ENCODE results near the gene USPL1. TPM values are rescaled to one million over a fixed set of nuclear protein-coding genes. Genes with fewer than 3 reads are reported as not detected.

USPL1 gene
- total RNA-seq, 1 donor from 2014 or later, result 18.4 TPM

DNA sequence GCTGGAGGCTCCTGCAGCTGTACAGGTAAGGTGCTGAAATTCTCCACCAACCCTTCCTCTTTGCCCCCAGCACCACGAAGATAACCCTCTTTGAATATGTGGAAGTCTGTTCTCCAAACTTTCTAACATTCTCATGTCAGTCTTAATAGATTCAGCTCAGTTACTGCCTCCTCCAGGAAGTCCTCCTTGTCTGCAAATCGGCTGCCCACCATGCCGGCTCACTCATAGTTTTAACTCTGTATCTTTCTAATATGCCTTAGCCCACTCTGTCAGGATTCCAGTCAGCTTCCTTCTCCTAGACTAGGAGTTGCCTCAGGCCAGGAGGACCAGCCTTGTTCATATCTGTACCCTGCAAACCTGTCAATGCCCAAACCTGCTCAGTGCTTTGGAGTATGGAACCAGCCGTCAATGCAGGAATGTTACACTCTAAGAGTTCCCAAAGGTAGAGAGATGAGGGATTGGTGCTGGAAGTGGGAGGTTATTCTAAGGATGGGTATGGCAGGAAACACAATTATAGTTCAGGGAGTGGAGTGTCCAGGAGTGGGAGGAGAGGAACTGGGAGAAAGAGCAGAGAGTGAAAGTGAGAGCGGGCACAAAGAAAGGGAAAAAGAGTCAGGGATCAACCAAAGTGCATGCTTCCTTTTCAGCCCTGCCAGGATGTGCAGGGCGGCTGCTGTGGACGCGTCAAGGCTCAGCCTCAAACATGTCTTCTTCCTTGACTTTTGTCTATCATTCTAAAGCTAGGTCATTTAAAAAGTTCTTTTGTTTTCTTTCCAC lies 79.6 kb downstream of the USPL1 start:
- intact Hi-C loops (cut with DNase I), result no loop called here
- Histone ChIP-seq H3K4me1 (peaks cover 10% of the 10 kb centered on the region), H3K27me3 (no peaks in the 10 kb centered on the region), H3K27ac (no peak overlapping the region), H3K36me3 (no peaks in the 10 kb centered on the region), H3K9me3 (no peaks in the 10 kb centered on the region), H3K4me3 (no peak overlapping the region)
- no peak for DNase-seq (ENCODE audit: extremely low spot score in 2 of 2)
- TF ChIP-seq POLR2A (IDR thresholded peaks at IDR 0.05), result no peak
- no peak for TF ChIP-seq POLR2AphosphoS5 (IDR thresholded peaks at IDR 0.05; ENCODE audit: insufficient read depth in 1 of 2, low read depth in 1 of 2)
- TF ChIP-seq, protein P1, sequence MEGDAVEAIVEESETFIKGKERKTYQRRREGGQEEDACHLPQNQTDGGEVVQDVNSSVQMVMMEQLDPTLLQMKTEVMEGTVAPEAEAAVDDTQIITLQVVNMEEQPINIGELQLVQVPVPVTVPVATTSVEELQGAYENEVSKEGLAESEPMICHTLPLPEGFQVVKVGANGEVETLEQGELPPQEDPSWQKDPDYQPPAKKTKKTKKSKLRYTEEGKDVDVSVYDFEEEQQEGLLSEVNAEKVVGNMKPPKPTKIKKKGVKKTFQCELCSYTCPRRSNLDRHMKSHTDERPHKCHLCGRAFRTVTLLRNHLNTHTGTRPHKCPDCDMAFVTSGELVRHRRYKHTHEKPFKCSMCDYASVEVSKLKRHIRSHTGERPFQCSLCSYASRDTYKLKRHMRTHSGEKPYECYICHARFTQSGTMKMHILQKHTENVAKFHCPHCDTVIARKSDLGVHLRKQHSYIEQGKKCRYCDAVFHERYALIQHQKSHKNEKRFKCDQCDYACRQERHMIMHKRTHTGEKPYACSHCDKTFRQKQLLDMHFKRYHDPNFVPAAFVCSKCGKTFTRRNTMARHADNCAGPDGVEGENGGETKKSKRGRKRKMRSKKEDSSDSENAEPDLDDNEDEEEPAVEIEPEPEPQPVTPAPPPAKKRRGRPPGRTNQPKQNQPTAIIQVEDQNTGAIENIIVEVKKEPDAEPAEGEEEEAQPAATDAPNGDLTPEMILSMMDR (IDR thresholded peaks at IDR 0.05), result no peak

DNA sequence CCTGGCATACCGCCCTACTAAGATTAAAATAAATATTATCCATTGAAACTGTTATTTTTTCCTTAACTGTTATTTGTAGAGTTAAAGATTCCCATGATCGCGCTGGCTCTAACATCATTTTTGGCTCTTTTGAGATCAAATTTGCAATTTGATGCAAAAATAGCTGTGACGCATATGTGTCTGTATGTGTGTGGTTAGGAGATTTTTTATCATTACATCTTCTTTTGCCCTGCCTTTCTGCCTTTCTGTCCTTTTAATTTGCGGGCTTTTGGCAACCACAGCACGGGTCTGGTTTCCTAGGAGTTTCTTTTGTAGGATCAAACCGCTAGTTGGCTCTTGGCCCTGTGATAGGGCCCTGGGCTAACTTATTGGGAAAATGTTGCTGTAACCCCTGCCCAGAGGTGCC lies 80.3 kb downstream of the USPL1 start:
- H3K27me3 ChIP-seq, result no peaks in the 10 kb centered on the region
- no peak overlapping the region for H3K4me3 ChIP-seq
- H3K27ac ChIP-seq, result no peak overlapping the region
- TF ChIP-seq POLR2A (IDR thresholded peaks at IDR 0.05) (no peak), POLR2AphosphoS5 (IDR thresholded peaks at IDR 0.05; ENCODE audit: insufficient read depth in 1 of 2, low read depth in 1 of 2) (no peak)
- TF ChIP-seq, protein P1 (IDR thresholded peaks at IDR 0.05), result no peak
- intact Hi-C loops (cut with DNase I), result no loop called here
- no peaks in the 10 kb centered on the region for H3K9me3 ChIP-seq
- H3K36me3 ChIP-seq, result no peaks in the 10 kb centered on the region
- DNase-seq (ENCODE audit: extremely low spot score in 2 of 2), result no peak
- H3K4me1 ChIP-seq, result peaks cover 10% of the 10 kb centered on the region

DNA sequence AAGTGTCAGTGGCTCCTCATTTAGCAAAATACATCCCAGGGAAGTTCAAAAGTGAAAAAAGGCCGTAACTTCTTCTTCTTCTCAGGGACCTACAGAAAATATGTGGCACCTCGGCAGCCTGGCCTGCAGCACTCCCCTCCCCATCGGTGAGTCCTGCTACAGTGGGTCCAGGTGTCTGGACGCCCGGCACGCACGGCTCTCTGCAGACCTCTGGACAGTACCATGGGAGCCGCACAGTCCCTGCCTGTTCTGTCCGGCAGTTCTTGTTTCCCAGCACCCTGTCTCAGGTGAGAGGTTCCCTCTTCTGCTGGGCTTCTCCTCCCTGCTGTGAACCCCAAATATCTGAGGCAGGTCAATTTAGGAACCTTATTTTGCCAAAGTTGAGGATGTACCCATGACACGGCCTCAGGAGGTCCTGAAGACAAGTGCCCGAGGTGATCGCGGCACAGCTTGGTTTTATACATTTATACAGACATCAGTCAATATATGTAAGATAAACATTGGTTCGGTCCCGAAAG lies 80.8 kb downstream of the USPL1 start:
- Histone ChIP-seq H3K27me3 (no peaks in the 10 kb centered on the region), H3K4me1 (peaks cover 10% of the 10 kb centered on the region), H3K9me3 (no peaks in the 10 kb centered on the region), H3K36me3 (no peaks in the 10 kb centered on the region), H3K27ac (no peak overlapping the region), H3K4me3 (no peak overlapping the region)
- no peak for DNase-seq (ENCODE audit: extremely low spot score in 2 of 2)
- no peak for TF ChIP-seq POLR2AphosphoS5 (IDR thresholded peaks at IDR 0.05; ENCODE audit: insufficient read depth in 1 of 2, low read depth in 1 of 2)
- TF ChIP-seq POLR2A (IDR thresholded peaks at IDR 0.05), result no peak
- TF ChIP-seq, protein P1 (IDR thresholded peaks at IDR 0.05), result no peak
- intact Hi-C loops (cut with DNase I), result no loop called here

DNA sequence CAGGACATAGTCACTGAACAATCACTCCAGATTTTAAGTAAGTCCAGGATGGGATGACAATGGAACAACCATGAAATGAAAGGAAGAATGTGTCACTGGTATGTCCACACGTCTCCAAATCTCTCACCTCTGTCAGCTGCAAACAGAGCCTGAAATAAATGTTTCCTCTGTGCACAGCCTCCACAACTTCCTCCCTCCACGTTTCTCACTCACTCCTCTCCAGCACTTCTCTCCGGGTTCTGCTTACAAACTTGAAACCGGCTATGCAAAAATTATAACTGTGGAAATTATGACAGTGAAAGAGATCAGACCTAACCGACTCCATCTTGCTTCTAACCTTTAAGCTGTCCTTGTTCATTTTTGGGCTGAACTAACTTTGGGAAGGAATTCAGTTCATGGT lies 82.6 kb downstream of the USPL1 start:
- H3K27me3 ChIP-seq, result no peaks in the 10 kb centered on the region
- H3K36me3 ChIP-seq, result no peaks in the 10 kb centered on the region
- no peak for DNase-seq (ENCODE audit: extremely low spot score in 2 of 2)
- TF ChIP-seq POLR2A (IDR thresholded peaks at IDR 0.05), result no peak
- TF ChIP-seq POLR2AphosphoS5 (IDR thresholded peaks at IDR 0.05; ENCODE audit: insufficient read depth in 1 of 2, low read depth in 1 of 2), result no peak
- TF ChIP-seq, protein P1 (IDR thresholded peaks at IDR 0.05), result no peak
- no peak overlapping the region for H3K4me3 ChIP-seq
- intact Hi-C loops (cut with DNase I), result no loop called here
- H3K9me3 ChIP-seq, result no peaks in the 10 kb centered on the region
- no peak overlapping the region for H3K27ac ChIP-seq
- H3K4me1 ChIP-seq, result peaks cover 10% of the 10 kb centered on the region

DNA sequence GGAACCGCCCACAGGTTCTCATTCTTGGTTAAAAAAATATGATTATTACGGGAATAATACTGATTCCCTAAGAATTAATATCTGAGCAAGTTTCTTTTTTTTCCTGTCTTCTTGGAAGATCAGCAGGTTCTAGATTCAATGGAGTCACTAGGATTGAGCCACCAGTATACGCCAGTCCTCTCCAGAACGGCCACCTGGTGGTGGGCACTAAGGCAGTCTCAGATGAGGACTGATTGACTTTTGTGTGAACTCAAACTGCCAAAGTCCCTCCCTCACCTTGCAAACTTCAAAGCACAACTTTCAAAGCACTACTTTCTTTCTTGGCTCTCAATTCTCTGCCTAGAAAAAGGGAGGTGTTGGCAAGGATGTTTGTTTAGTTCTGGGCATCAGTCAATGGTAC lies 84.3 kb downstream of the USPL1 start:
- Histone ChIP-seq H3K9me3 (no peaks in the 10 kb centered on the region), H3K27me3 (no peaks in the 10 kb centered on the region), H3K36me3 (no peaks in the 10 kb centered on the region), H3K27ac (no peak overlapping the region), H3K4me1 (peaks cover 5% of the 10 kb centered on the region), H3K4me3 (no peak overlapping the region)
- no peak for DNase-seq (ENCODE audit: extremely low spot score in 2 of 2)
- TF ChIP-seq POLR2A (IDR thresholded peaks at IDR 0.05), result no peak
- TF ChIP-seq POLR2AphosphoS5 (IDR thresholded peaks at IDR 0.05; ENCODE audit: insufficient read depth in 1 of 2, low read depth in 1 of 2), result no peak
- TF ChIP-seq, protein P1 (IDR thresholded peaks at IDR 0.05), result no peak
- intact Hi-C loops (cut with DNase I), result no loop called here
